HUES48 (cell line): ENCODE data around the gene GFRA4.

Experiments
- H3K27ac ChIP-seq: one replicate; pipeline ENCODE4 v1.7.0; 2013; ENCODE audit warnings: low read depth, low read length, inconsistent platforms
- H3K27me3 ChIP-seq: 2 replicates; pipeline ENCODE4 v1.6.1; 2013; ENCODE audit warnings: mild to moderate bottlenecking, low read length; ENCODE audit not compliant: control insufficient read depth, insufficient read depth
- H3K36me3 ChIP-seq: 2 replicates; pipeline ENCODE4 v1.6.1; 2013; ENCODE audit warnings: low read length; ENCODE audit not compliant: control insufficient read depth, insufficient read depth
- H3K4me1 ChIP-seq: 2 replicates; pipeline ENCODE4 v1.6.1; 2013; ENCODE audit warnings: mild to moderate bottlenecking, low read length; ENCODE audit not compliant: control insufficient read depth, insufficient read depth
- H3K4me3 ChIP-seq: 2 replicates; pipeline ENCODE4 v1.5.1; 2013; ENCODE audit warnings: mild to moderate bottlenecking, low read depth, low read length
- H3K9ac ChIP-seq: 2 replicates; pipeline ENCODE4 v1.6.1; 2013; ENCODE audit warnings: mild to moderate bottlenecking, low read depth, low read length, moderate library complexity
- H3K9me3 ChIP-seq: 2 replicates; pipeline ENCODE4 v1.6.1; 2013; ENCODE audit warnings: low read length; ENCODE audit not compliant: control insufficient read depth, insufficient read depth

Gene GFRA4

DNA sequence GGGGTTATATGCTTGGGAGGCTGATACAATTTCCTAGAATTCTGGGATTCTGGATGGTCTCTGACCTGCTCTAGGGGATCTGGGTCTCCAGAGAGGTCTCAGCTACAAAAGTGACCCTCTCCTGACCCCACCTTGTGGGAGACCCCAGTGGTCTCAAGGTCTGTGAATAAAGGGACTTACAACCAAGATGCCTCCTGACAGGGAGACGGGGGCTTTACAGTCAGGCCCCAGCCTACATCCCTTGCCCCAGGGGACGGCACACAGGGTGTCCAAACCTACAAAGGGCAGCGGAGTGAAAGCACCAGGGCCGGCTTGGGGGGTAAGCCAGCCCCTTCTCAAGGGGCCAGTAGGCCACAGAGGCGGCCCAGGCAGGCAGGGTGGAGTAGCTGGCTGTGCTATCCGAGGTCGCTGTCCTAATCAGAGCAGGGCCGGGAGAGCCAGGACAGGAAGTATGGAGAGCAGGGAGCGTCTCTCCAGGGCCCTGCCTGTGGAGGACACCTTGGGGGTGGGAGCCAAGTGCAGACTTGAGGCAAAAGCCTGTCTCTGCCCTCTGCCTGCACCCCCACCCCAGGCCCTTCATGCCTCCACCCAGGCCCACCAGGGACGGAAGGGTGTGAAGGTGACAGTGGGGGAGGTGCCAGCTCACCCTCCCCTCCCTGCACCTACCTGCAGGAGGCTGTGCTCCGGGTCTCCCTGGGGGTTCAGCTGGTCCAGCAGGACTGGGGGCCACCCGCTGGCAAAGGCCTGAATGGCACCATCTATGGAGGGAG is 3.5 kb downstream of the GFRA4 start:
- Histone ChIP-seq H3K36me3 (no peaks in the 10 kb centered on the region), H3K4me1 (no peaks in the 10 kb centered on the region), H3K9me3 (no peaks in the 10 kb centered on the region), H3K27ac (no peak overlapping the region), H3K27me3 (peaks cover 56% of the 10 kb centered on the region), H3K9ac (no peak overlapping the region), H3K4me3 (no peak overlapping the region)

DNA sequence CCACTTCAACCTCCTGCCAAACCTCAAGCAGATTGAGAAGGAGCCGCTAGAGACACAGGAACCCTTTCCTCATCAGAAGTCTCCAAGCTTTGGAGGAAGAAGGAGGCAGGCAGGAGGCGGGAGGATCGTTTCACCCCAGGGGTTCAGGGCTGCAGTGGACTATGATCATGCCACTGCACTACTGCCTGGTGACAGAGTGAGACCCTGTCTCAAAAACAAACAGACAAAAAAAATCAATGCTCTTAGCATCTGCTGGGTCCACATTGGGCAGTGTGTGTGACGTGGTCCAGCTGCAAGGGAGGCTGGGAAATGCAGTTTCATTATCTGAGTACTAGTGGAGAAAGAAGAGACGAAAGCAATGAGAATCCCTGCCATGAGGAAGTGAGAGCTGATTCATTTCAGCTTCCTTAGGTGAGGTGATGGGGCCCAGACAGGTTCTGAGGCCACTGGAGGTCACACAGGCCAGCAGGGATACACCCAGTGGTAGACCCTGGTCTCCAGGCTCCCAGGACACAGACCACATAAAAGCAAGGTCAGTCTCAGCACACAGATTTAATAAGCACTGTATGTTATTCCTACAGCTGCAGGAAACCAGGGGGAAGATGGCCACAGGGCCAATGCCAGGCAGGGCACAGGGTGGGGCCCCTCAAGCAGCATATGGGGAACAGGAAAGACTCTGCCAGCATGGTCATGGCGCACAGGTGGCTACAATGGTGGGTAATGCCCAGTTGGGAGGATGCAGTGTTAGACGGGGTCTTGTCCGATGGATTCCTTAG is 4.3 kb downstream of the GFRA4 start:
- Histone ChIP-seq H3K27me3 (peaks cover 53% of the 10 kb centered on the region), H3K9me3 (no peaks in the 10 kb centered on the region), H3K9ac (no peak overlapping the region), H3K4me1 (no peaks in the 10 kb centered on the region), H3K27ac (no peak overlapping the region), H3K36me3 (no peaks in the 10 kb centered on the region), H3K4me3 (no peak overlapping the region)

DNA sequence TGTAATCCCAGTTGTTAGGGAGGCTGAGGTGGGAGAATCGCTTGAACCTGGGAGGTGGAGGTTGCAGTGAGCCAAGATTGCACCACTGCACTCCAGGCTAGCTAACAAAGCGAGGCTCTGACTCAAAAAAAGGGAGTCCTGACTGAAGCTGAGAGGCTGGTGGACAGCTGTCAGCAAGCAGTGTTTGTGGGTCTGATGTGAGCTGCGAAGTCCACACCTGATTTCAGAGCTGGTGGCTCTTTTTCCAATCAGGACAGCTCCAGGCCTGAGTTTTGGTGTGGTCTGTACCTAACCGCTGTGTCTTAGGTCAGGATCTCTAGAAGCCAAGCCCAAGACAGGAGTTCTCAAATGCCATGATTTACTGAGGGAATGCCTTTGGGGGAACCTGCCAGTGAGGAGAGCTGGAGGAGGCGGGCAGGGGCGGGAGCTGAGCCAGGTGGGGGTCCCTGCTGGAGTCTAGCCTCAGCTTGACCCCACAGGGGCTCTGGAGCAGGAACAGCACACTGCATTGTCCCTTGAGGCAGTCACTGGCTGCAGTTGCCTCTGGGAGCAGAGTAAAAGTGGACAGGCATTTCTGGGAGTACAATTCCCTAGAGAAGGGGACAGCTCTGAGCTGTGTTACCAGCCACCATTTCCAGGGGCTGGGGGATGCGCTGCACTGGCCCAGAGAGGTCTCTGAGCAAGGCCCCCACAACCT is 5.0 kb downstream of the GFRA4 start:
- H3K36me3 ChIP-seq: no peaks in the 10 kb centered on the region
- no peak overlapping the region for H3K27ac ChIP-seq
- no peak overlapping the region for H3K4me3 ChIP-seq
- H3K9ac ChIP-seq: no peak overlapping the region
- peaks cover under 1% of the 10 kb centered on the region; the same call in 1 of the 2 replicates for H3K4me1 ChIP-seq
- H3K27me3 ChIP-seq: peaks cover 45% of the 10 kb centered on the region
- no peaks in the 10 kb centered on the region for H3K9me3 ChIP-seq

DNA sequence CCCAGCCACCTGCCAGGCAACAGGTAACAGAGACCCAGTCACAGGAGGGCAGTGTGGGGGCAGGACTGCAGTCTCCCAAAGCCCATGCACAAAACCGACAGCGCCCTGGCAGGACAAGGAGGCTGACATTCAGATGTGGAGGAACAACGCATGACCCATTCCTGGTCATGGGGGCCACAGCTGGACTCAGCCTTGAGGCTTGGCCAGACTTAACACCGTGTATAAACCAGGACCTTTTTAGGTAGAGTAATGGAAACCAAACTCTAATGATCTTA is 8.1 kb downstream of the GFRA4 start:
- Histone ChIP-seq H3K9me3 (no peaks in the 10 kb centered on the region), H3K36me3 (no peaks in the 10 kb centered on the region), H3K4me3 (no peak overlapping the region), H3K27ac (no peak overlapping the region), H3K4me1 (peaks cover 3% of the 10 kb centered on the region; the same call in 1 of the 2 replicates), H3K27me3 (peaks cover 14% of the 10 kb centered on the region), H3K9ac (no peak overlapping the region)

DNA sequence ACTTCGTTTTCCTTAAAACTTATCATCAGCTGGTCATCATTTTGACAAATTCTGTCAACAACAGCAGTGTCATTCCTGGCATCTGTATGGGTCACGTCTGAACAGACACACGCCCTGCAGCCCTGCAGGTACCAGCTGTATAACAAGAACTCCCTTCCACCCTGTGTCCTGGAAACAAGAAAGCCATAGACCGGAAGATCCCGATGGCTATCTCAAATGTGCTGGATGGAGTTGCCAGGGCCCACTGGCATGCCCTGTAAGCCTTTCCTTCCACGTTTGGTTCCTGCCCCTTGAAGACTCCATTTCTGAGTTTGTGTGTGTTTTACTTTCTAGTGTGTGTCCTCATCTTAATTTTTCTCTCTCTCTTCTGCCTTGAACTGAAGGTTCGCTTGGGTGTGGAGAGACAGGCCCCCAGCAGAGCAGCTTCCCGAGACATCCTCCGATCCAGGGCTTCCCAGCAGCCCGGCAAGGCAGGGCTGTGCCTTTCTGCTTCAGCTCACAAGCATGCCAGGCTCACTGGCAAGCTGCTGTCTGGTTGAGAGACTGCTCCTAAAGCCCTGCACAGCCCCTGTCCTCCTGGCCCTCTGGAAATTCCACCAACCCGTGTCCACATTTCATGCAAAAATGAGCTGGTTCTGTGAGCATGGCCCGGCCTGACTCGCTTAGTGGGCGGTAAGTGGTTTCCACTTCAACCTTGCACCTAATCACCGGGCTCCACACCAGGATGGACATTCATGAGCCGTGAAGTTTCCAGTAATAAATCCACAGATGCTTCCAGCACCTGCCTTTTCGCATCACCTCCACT is 8.7 kb downstream of the GFRA4 start:
- Histone ChIP-seq H3K4me1 (peaks cover 3% of the 10 kb centered on the region; the same call in 1 of the 2 replicates), H3K4me3 (no peak overlapping the region), H3K9me3 (no peaks in the 10 kb centered on the region), H3K36me3 (no peaks in the 10 kb centered on the region), H3K27ac (no peak overlapping the region), H3K9ac (no peak overlapping the region), H3K27me3 (peaks cover 9% of the 10 kb centered on the region)

DNA sequence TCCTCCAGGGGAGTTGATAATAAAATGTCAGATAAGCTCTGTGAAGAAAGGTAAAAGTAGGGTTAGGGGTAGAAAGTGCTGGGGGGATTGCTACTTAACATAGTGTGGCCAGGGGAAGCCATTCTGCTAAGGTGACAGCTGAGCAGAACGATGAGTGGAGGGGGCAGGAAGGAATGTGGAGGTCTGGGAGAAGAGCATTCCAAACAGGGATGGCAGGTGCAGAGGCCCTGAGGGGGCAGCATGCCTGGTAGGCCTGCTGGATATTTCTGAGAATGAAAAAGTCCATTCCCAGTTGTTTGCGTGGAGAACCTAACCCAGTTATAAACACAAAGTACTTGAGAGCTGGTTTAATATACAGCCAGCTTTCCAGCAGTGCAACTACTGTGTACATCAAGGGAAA is 9.3 kb downstream of the GFRA4 start:
- Histone ChIP-seq H3K9me3 (no peaks in the 10 kb centered on the region), H3K36me3 (no peaks in the 10 kb centered on the region), H3K9ac (no peak overlapping the region), H3K27ac (no peak overlapping the region), H3K27me3 (peaks cover 3% of the 10 kb centered on the region), H3K4me3 (no peak overlapping the region), H3K4me1 (peaks cover 3% of the 10 kb centered on the region; the same call in 1 of the 2 replicates)

DNA sequence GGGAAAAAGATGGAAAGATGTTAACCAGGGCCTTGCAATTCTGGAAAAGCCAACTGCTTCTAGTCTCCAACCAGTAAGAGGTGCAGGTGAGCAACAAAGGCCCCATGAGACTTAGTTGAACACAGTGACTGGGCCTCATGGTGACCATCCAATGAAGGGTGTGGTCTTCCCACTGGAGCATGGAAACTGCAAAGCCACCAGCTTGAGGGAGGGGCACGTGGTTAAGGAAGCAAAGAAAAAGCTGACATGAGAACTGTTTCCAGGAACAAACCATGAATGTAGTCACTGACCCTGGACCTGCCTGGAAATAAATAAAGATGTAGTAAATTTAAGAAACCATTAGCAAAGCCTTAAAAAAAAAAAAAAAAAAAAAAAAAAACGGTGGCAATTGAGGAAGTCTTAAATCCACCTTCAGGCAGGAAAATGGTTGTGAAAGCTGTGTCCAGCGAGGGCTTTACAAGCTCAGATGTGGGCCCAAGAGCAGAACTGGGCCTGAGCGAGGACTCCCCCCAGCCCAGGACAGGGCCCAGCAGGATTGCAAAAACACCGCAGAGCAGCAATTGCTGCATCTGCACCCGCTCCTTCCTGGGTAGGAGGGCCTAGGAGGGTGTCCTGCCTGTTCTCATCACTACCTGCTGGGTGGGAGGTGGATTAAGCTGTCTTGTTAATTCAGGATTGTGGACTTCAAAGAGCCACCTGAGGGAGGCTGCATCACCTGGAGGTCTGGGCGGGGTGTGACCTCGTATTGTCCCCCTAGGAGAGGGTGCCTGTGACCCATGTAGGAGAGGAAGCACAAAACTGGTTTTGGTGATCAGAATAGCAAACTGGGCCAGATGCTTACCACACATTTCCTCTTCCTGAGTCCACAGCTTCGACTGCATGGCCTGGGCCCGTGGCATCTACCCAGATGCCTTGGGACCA is 10.3 kb downstream of the GFRA4 start:
- no peaks in the 10 kb centered on the region for H3K9me3 ChIP-seq
- H3K9ac ChIP-seq: no peak overlapping the region
- no peak overlapping the region for H3K27ac ChIP-seq
- no peak overlapping the region for H3K4me3 ChIP-seq
- peaks cover 3% of the 10 kb centered on the region; the same call in 1 of the 2 replicates for H3K4me1 ChIP-seq
- no peaks in the 10 kb centered on the region for H3K27me3 ChIP-seq
- H3K36me3 ChIP-seq: no peaks in the 10 kb centered on the region

DNA sequence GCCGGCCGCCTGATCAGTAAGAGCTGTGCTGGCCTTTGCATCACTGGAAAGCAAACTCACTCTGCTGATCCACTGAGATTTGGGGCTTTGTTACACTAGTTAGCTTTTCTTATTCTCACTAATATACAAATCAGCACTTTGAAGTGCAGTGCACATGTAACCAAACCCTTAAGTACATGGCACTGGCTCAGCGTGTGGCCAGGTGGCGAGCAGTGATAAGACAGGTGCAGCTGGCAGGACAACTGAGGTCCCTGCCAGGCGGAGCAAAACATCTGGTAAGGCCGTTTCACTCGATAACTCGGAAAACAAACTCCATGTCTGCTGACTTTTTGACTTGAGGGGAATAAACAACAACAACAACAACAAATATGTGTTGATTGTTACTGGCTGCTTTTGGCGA is 11.0 kb downstream of the GFRA4 start:
- no peaks in the 10 kb centered on the region for H3K27me3 ChIP-seq
- no peaks in the 10 kb centered on the region for H3K9me3 ChIP-seq
- H3K36me3 ChIP-seq: no peaks in the 10 kb centered on the region
- no peak overlapping the region for H3K9ac ChIP-seq
- H3K4me3 ChIP-seq: no peak overlapping the region
- H3K27ac ChIP-seq: no peak overlapping the region
- peaks cover 3% of the 10 kb centered on the region; the same call in 1 of the 2 replicates for H3K4me1 ChIP-seq

DNA sequence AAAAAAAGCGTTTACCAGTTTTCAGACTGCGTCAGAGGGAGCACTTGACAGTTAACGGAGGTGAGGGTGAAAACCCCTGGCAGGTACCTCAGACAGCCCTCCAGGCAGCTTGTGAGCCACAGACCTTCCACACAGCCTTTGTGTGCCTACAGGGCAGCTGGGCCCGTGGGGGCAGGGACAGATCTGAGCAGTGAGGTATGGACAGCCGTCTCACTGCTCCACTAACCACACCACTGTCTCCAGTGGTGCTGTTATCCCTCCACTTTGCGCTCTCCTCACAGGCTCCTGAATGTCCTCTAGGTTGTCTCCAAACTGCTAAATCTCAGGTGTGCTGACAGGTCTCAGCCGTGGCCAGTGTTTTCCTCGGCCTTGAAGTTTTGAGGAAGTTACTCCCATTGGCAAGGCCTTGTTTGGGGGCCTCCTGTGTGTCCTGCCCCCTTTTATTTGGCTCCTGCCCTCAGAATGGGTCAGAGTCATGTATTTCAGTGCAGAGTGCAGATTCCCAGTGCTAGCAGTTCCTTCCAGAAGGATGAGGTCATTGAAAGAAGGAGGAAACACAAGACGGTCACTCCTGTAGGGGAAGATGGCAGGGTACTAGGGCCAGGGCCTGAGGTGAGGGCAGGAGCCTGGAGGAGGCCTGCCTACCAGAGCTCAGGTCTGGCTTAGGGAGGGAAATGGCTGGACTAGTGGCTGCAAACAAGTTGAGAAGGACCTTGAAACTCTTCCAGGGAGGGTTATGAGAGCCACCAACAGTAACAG is 11.8 kb downstream of the GFRA4 start:
- Histone ChIP-seq H3K27me3 (no peaks in the 10 kb centered on the region), H3K36me3 (peaks cover 5% of the 10 kb centered on the region; the same call in 1 of the 2 replicates), H3K4me3 (no peak overlapping the region), H3K27ac (no peak overlapping the region), H3K9ac (no peak overlapping the region), H3K9me3 (no peaks in the 10 kb centered on the region), H3K4me1 (peaks cover 3% of the 10 kb centered on the region; the same call in 1 of the 2 replicates)
